SK-N-SH treated with all-trans-retinoic acid at 6 μM for 48 hours (cell line): ENCODE measurements around the gene RELA.

ENCODE experiments used
- ATAC-seq: fragments of 200-7000 bp; cut with Tn5 transposase; 3 replicates; pipeline ENCODE4 v1.9.1; 2020; ENCODE audit warnings: mild to moderate bottlenecking, moderate library complexity
- ARNTL ChIP-seq: fragments of 450-650 bp; formaldehyde crosslinking; IDR thresholded peaks from 2 replicates; pipeline ENCODE4 v1.5.0; 2020; ENCODE audit warnings: low read depth, mild to moderate bottlenecking, moderate library complexity, borderline replicate concordance
- BACH2 ChIP-seq: fragments of 250-450 bp; sonication (Bioruptor Pico); IDR thresholded peaks from 2 replicates; pipeline ENCODE4 v1.9.0; 2021; ENCODE audit warnings: mild to moderate bottlenecking, borderline replicate concordance
- CSDC2 ChIP-seq: fragments of 250-450 bp; sonication (Bioruptor Pico); IDR thresholded peaks from 2 replicates; pipeline ENCODE4 v1.5.0; 2020; ENCODE audit warnings: mild to moderate bottlenecking, moderate library complexity
- CSRNP3 ChIP-seq: fragments of 250-450 bp; sonication (Bioruptor Pico); IDR thresholded peaks from 2 replicates; pipeline ENCODE4 v1.5.1; 2021; ENCODE audit warnings: mild to moderate bottlenecking, moderate library complexity
- ESRRG ChIP-seq: fragments of 250-450 bp; sonication (Bioruptor Pico); IDR thresholded peaks from 2 replicates; pipeline ENCODE4 v1.6.1; 2021; ENCODE audit warnings: mild to moderate bottlenecking
- GLIS3 ChIP-seq: fragments of 250-450 bp; sonication (Bioruptor Pico); IDR thresholded peaks from 2 replicates; pipeline ENCODE4 v1.5.0; 2020; ENCODE audit warnings: mild to moderate bottlenecking, moderate library complexity
- ISL1 ChIP-seq: fragments of 250-450 bp; sonication (Bioruptor Pico); IDR thresholded peaks from 2 replicates; pipeline ENCODE4 v2.1.2; 2022; ENCODE audit warnings: mild to moderate bottlenecking, moderate library complexity
- OSR1 ChIP-seq: fragments of 250-450 bp; sonication (Bioruptor Pico); IDR thresholded peaks from 2 replicates; pipeline ENCODE4 v1.8.0; 2022; ENCODE audit warnings: moderate library complexity, mild to moderate bottlenecking, inconsistent platforms
- PATZ1 ChIP-seq: fragments of 250-450 bp; sonication (Bioruptor Pico); IDR thresholded peaks from 2 replicates; pipeline ENCODE4 v1.8.0; 2020; ENCODE audit warnings: mild to moderate bottlenecking, moderate library complexity, borderline replicate concordance
- POU6F1 ChIP-seq: fragments of 250-450 bp; sonication (Bioruptor Pico); IDR thresholded peaks from 2 replicates; pipeline ENCODE4 v1.8.0; 2021; ENCODE audit warnings: low read depth, mild to moderate bottlenecking, moderate library complexity, borderline replicate concordance
- PPARA ChIP-seq: fragments of 250-450 bp; sonication (Bioruptor Pico); IDR thresholded peaks from 2 replicates; pipeline ENCODE4 v1.5.0; 2020; ENCODE audit warnings: mild to moderate bottlenecking, borderline replicate concordance
- RARB ChIP-seq: fragments of 250-450 bp; sonication (Bioruptor Pico); IDR thresholded peaks from 2 replicates; pipeline ENCODE4 v1.8.0; 2021; ENCODE audit warnings: mild to moderate bottlenecking, moderate library complexity
- SNAI2 ChIP-seq: fragments of 250-450 bp; sonication (Bioruptor Pico); IDR thresholded peaks from 2 replicates; pipeline ENCODE4 v1.5.0; 2020; ENCODE audit warnings: mild to moderate bottlenecking, moderate library complexity
- TCF4 ChIP-seq: fragments of 250-450 bp; sonication (Bioruptor Pico); IDR thresholded peaks from 2 replicates; pipeline ENCODE4 v1.8.0; 2021; ENCODE audit warnings: mild to moderate bottlenecking, moderate library complexity, borderline replicate concordance
- TOX ChIP-seq: fragments of 250-450 bp; sonication (Bioruptor Pico); IDR thresholded peaks from 2 replicates; pipeline ENCODE4 v1.8.0; 2021; ENCODE audit warnings: mild to moderate bottlenecking, moderate library complexity, borderline replicate concordance
- TSHZ2 ChIP-seq: fragments of 250-450 bp; sonication (Bioruptor Pico); IDR thresholded peaks from 2 replicates; pipeline ENCODE4 v1.5.0; 2020; ENCODE audit warnings: mild to moderate bottlenecking, moderate library complexity
- ZC3H10 ChIP-seq: fragments of 250-450 bp; sonication (Bioruptor Pico); IDR thresholded peaks from 2 replicates; pipeline ENCODE4 v1.5.1; 2021; ENCODE audit warnings: mild to moderate bottlenecking, moderate library complexity
- ZFP3 ChIP-seq: fragments of 250-450 bp; sonication (Bioruptor Pico); IDR thresholded peaks from 2 replicates; pipeline ENCODE4 v1.5.0; 2020; ENCODE audit warnings: mild to moderate bottlenecking, moderate library complexity
- ZFP30 ChIP-seq: fragments of 450-650 bp; formaldehyde crosslinking; IDR thresholded peaks from 2 replicates; pipeline ENCODE4 v1.5.0; 2022; ENCODE audit warnings: mild to moderate bottlenecking, moderate library complexity
- ZNF565 ChIP-seq: fragments of 450-650 bp; formaldehyde crosslinking; conservative IDR thresholded peaks from 2 replicates; pipeline ENCODE4 v1.5.0; 2020; ENCODE audit warnings: low read depth, mild to moderate bottlenecking, moderate library complexity
- ZNF70 ChIP-seq: fragments of 450-650 bp; formaldehyde crosslinking; IDR thresholded peaks from 2 replicates; pipeline ENCODE4 v1.5.0; 2020; ENCODE audit warnings: mild to moderate bottlenecking, moderate library complexity
- ZNF8 ChIP-seq: fragments of 450-650 bp; formaldehyde crosslinking; IDR thresholded peaks from 2 replicates; pipeline ENCODE4 v1.5.0; 2020; ENCODE audit warnings: mild to moderate bottlenecking, moderate library complexity

RELA gene

GRCh38 chr11:65657426-65657825 lies 5.3 kb downstream of the RELA start:
- ATAC-seq: no peak
- no peak for TF ChIP-seq ZFP3
- no peak for TF ChIP-seq OSR1 (CRISPR knock-in tag)
- no peak for TF ChIP-seq GLIS3 (CRISPR knock-in tag)
- TF ChIP-seq ZNF70 (CRISPR knock-in tag): no peak
- no peak for TF ChIP-seq ARNTL (CRISPR knock-in tag)
- no peak for TF ChIP-seq ZNF8 (CRISPR knock-in tag)
- TF ChIP-seq SNAI2: no peak
- no peak for TF ChIP-seq ESRRG (CRISPR knock-in tag)
- TF ChIP-seq TCF4 (CRISPR knock-in tag): no peak
- no peak for TF ChIP-seq ZC3H10 (CRISPR knock-in tag)
- TF ChIP-seq RARB (CRISPR knock-in tag): no peak
- TF ChIP-seq PPARA (CRISPR knock-in tag): no peak

- TF ChIP-seq ISL1 (CRISPR knock-in tag): no peak
- TF ChIP-seq TSHZ2 (CRISPR knock-in tag): no peak
- TF ChIP-seq CSRNP3 (CRISPR knock-in tag): no peak
- TF ChIP-seq ZFP30 (CRISPR knock-in tag): no peak
- TF ChIP-seq PATZ1 (CRISPR knock-in tag): no peak
- TF ChIP-seq OSR1 (CRISPR knock-in tag): no peak
- no peak for TF ChIP-seq ZFP3
- TF ChIP-seq CSDC2 (CRISPR knock-in tag): no peak
- TF ChIP-seq ZNF565 (CRISPR knock-in tag): no peak
- no peak for TF ChIP-seq ZC3H10 (CRISPR knock-in tag)
- no peak for TF ChIP-seq ARNTL (CRISPR knock-in tag)
- no peak for TF ChIP-seq SNAI2
- no peak for TF ChIP-seq BACH2 (CRISPR knock-in tag)
- no peak for TF ChIP-seq ZNF70 (CRISPR knock-in tag)
- TF ChIP-seq POU6F1 (CRISPR knock-in tag): no peak
- no peak for ATAC-seq
These were observed 7.0 kb downstream of the RELA start for GRCh38 chr11:65655570-65656332.

- ATAC-seq: no peak
- no peak for TF ChIP-seq PATZ1 (CRISPR knock-in tag)
- no peak for TF ChIP-seq BACH2 (CRISPR knock-in tag)
- no peak for TF ChIP-seq TCF4 (CRISPR knock-in tag)
- TF ChIP-seq TOX (CRISPR knock-in tag): no peak
- TF ChIP-seq ZNF8 (CRISPR knock-in tag): no peak
- no peak for TF ChIP-seq RARB (CRISPR knock-in tag)
- no peak for TF ChIP-seq GLIS3 (CRISPR knock-in tag)
- no peak for TF ChIP-seq POU6F1 (CRISPR knock-in tag)
- no peak for TF ChIP-seq CSRNP3 (CRISPR knock-in tag)
- TF ChIP-seq ESRRG (CRISPR knock-in tag): no peak
These were observed 8.1 kb downstream of the RELA start for GRCh38 chr11:65654375-65655349.
